Activated CD4-positive, alpha-beta T cell treated with anti-CD3 and anti-CD28 coated beads, Interleukin-2, Interleukin-4, amounts not matched to agents 100 ng/mL and 50 ng/mL, durations not matched to agents 16 hours and 8 hours (primary cell): ENCODE results near the gene PTK6.
A peak's percentile ranks its signal among the peaks of the same experiment; 100 is the strongest.

Experiments used
- DNase-seq: peaks from one replicate; pipeline ENCODE4 v3.0.0-alpha.2; 2020; ENCODE audit warnings: low spot score

PTK6 gene

DNA sequence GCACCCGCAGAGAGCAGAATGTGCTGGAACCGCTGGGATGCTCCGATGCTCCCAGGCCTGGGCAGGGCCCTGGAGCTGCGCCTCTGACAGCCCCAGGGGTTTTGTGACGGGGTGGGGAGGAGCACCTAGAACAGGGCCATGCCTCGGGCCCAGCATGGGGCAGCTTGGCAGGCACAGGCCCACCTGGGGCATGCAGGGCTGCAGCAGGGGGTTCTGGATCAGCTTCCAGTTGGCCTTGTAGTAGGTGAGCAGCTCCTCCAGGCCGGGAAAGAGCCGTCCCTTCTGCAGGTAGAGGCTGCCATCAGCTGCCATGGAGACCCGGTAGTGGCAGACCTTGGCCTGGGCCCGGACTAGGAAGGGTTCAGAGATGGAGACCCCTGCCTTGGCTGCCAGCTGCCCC, 6.0 kb upstream of the PTK6 start:
- no peak for DNase-seq

DNA sequence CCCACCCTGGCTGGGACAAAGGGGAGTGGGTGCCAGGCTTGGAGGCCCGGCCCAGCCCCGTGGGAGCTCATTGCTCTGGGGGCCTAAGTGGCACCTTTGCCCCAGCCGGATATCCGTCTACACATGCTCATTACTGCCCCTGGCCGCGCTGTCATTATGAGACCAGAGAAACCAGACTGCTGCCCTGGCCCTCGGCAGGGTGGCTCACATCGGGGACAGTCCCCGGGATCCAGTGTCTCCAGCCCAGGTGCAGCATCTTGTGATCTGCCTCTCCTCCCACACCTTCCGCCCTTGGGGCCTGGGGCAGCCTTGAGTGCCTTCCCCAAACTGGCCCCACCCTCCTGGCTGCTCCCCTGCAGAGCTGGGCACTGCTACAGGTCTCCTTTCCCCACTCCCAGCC, 5.5 kb upstream of the PTK6 start:
- no peak for DNase-seq

DNA sequence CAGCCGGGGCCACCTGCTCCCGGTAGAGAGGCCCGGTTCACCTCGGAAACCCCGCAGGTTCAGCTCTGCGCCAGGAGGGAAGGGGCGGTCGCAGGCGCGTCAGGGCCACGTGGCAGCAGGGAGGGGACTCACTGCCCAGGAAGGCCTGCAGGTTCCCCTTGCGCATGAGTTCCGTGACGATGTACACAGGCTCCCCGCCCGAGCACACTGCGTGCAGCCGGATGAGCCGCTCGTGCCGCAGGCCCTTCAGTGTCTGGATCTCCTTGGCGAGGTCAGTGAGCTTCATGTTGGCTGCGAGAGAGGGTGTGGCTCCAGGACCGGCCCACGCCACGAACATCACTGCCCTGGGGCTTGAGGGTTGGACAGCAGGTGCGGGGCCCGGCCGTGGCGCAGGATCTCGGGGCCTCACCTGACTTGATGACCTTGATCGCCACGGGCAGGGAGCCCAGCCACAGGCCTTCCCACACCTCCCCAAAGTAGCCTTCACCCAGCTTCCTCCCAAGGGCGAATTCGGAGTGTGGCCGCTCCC, 4.9 kb upstream of the PTK6 start:
- no peak for DNase-seq

DNA sequence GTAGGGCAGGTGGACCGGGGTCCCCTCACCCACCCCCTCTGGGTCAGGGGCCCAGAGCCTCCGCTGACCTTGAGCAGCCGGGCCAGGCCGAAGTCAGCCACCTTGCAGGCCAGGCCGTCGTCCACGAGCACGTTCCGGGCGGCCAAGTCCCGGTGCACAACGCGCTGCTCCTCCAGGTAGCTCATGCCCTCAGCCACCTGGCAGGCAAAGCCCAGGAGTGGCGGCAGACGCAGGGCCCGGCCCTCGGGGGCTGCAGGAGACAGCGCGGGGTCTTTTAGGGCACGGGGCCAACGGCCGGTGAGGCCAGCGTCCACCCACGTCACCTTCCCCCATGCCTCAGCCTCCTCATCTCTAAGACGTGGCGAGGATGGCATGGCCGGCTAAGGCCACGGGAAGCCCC, 4.2 kb upstream of the PTK6 start:
- no peak for DNase-seq

DNA sequence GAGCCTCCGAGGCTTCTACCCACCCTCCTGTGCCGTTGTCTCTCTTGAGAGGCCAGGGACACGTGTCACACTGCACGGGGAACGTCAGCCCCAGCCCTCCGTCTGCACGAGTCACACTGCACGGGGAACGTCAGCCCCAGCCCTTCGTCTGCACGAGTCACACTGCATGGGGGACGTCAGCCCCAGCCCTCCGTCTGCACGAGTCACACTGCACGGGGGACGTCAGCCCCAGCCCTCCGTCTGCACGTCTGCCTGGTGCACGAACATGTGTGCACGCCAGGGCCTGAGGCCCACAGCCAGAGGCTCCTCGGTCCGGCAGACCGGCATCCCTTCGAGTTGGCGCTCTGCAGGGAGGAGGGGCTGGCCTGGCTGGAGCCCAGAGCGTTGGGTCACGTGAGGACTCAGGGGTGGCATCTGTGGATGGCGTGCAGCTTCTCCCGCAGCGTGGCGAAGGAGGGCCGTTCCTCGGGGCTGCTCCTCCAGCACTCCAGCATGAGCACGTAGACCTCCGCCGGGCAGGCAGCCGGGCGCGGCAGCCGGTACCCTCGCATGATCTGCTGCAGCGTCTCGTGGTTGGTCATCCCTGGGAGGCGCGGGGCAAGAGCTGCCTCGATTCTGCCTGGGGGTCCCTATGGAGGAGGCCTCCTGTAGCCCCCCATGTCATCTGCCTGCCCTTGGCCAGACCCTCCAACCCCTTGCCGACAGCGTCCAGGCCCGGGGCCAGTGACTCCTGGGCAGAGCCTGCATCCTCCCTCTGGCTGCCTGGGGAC, 3.4 kb upstream of the PTK6 start:
- no peak for DNase-seq

DNA sequence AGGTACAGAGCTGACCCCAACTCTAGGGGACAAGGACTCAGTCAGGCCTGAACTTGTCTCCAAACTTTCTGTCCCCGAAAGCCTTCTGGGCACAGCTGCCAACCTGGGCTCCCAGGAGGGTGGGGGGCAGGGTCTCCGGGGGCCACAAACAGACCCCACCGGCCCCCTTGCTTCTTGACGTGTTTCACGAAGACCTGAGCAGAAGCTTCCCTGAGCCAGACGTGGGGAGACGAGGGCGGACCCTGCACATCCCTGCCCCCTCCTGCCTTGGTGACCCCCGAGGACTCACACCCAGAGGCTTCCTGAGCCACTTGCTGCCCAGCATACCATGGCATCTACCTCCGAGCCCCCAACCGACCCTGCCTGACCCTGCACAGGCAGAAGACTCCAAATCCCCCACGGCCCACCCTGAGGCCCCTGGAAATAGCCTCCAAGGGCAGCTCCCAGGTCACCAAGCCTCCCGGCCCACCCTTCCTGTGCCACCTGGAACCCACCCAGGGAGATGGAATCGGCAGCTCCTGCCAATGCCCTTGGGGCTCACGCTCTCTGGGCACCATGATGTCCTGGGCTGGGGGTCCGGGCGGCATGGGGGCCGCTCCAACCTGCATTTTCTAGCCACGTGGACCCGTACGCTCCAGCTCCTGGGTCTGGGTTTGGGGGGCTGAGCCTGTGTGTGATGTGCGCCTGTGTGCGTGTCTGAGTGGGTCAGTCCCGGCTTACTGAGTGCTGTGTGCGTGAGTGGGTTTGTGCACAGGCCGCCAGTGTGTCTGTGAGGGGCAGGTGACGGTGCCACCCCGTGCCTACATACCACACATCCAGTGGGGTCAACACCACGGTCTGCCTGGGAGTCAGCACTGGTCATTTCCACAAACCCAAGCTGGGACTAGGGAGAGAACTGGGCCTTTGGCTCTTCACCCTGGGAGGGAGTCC, 2.5 kb upstream of the PTK6 start:
- no peak for DNase-seq

DNA sequence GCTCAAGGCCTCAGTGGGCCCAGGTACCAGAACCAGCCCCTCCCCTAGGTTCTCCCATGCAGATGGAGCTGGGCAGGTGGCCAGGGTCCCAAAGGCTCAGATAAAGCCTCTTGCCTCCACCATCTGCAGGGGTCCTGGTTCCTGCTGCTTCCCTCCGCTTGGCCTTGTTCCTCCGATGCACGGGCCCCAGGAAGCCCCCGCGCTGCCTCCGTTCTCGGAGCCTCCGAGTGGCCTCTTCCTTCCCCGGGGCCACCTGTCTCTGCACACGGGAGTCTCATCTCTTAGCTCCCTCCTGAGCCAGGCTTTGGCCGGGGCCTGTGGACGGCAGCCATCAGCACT, 1.9 kb upstream of the PTK6 start:
- no peak for DNase-seq

DNA sequence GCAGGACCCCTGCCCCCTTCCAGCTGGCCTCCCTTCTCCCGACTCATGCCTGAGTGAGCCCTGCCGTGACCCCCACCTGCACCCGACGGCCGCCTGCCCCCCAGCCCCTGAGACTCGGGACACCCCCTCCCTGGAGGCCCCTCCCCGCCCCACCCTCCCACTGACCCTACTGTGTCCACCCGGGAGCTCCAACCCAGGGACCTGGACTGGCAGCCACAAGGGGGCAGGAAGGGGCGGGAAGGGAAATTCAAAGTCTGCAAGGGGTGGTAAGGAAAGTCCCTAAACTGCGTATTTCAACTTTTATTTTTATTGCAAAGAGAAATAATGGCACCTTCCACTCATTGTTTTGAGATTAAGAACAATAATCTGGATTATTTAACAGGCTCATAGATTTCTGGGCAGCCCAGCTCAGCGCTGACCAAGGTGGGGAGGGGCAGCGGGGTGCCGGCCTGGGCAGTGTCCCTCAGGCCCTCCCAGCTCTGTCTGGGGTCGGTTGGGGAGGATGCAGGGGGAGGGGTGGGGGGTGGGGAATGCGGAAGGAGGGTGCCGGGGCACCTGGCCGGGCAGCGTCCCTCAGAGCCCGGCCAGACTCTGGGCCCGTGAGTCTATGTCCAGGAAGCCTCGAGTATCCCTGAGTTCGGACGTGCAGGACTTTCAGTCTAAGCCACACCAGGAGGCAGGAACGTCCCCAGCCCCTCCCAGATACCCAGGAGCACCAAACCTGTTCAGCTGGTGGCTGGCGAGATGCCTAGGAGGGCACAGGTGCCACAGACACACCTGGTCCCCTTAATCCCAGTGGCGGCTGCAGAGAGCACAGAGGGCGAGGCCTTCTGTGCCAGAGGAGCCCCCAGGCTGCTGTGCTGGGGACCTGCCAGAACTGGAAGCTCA, 1.3 kb upstream of the PTK6 start:
- no peak for DNase-seq

DNA sequence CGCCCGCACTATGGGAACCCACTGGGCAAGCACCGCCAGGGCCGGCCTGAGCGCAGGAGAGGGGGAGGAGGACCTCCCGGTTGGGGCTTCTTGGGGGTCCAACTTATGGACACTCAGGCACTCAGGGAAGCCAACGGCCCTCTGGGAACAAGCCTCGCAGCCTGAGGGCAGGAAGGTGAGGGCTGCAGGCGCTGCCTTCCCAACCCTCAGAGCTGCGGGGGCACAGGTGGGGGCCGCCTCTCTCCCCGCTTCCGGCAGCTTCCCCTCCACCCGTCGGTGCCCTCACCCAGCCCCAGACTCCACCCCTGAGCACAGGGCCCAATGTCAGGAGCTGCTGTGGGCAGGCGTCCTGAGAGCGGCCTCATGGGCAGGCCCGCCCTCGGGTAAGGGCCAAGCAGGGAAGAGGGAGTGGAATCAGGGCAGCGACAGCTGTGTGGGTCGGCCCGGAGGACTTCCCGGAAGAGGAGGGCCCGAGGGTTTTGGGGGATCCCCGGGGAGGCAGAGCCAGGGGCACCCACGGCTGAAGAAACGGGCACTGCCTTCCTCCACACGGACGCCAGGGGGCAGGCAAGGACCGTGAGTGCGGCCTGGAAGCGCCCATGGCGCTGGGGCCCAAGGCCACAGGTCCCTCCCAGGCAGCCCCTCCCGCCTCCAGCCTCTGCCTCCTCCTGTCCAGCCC, 488 bp upstream of the PTK6 start:
- peak; percentile 98 for DNase-seq

DNA sequence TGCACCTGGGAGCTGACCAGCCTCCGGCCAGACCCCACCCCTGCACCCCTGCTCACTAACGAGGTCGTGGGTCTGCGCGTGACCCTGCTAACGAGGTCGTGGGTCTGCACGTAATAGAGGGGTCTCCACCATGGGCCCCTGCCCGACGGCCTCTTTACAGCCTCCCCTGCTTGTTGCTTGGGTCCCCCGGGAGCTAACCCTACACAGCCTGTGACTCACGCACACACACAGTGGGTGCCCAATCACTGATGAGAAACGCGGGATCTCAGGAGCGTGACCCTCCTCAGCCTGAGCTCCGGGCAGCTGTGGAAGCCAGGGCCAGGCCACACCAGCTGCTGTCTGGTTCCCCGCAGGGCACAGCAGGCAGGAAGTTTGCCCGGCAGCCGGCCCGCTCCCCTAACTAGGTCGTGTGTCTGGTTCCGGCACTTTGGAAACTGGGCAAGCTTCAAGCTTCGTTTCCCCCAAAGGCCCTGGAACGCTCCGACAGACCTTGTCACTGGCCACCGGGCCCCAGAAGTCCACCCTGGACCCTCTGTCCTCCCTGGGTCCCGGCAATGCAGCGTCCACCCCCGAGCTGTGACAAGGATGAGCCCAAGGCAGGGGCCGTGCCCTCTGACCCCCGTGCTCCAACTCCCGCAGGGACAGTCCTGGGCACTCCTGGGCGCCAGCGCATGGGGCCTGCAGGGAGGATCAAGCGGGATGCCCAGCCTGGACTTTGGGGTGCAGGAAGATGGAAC, 767 bp downstream of the PTK6 start:
- DNase-seq = no peak

DNA sequence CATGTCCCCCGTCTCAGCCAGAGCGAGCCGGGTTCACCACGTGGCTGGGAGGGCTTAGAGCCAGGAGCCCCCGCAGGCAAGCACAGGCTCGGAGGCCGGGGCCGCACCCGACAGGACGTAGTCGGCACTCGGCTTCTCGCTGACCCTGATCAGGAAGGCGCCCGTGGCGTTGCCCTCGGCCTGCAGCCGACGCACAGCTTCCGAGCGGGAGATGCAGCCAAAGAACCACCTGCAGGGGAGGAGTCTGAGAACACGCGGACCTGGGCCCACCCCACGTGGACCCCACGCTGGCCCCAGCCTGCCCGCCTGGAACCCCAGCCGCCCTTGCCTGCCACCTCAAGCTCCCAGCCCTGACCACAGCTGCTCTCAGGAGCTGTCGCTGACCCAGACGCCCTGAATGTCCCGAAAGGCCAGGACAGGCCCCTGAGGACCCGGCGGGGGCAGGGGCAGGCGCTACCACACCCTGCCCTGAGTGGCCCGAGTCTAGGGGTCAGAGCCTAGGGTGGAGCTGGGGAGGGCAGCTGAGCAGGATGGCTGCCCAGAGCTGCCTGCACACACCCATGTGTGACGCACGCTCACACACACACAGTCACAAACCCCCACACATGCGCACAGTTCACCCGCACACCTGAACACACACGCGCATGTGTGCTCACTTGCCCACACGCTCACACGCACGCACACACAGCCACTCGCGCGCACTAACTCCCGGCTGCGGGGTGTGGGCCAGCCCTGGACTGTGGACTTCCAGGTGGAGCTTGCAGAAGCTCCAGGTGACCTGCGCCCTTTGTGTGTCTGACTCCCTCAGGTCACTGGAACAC, 2.1 kb downstream of the PTK6 start:
- no peak for DNase-seq

DNA sequence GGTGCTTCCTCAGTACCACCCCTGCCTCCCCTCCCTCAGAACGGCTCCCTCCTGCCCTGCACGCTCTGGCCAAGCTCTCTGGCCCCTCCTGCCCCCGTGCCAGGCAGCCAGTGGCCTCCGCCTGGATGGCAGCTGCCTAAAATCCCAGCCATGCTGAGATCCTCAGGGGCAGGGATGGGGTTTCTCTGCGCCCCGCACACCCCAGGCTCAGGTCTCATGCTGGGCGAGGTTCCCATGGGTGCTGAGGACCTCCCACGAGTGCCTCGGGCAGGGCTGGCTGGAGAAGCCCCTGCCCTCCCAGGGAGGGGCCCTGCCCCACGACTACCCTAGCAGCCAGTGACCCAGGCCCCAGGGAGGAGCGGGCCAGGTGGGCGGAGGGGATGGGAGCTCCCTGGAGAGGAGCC, 2.7 kb downstream of the PTK6 start:
- no peak for DNase-seq

DNA sequence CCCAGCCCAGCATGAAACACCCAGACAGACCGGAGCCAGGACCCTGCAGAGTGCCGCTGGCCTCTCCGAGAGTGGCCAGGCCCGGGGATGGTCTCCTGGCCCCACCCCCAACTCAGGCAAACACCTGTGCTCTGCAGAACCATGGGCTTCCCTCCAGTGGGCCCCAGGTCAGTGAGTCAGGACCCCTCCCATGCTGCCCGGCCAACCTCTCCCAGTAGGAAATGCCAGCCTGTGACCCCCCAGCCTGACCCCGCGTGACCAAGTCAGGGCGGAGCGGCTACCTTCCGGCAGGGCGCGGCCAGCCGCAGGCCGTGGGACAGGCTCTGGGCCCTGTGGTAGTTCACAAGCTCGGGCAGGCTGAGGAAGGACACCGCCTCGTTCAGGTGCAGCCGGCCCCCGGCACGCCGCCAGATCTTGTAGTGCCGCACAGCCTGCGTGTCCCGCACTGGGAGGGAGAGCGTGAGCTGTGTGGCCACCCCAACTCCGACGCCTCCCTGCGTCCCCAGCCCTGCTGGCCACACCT, 3.2 kb downstream of the PTK6 start:
- no peak for DNase-seq

DNA sequence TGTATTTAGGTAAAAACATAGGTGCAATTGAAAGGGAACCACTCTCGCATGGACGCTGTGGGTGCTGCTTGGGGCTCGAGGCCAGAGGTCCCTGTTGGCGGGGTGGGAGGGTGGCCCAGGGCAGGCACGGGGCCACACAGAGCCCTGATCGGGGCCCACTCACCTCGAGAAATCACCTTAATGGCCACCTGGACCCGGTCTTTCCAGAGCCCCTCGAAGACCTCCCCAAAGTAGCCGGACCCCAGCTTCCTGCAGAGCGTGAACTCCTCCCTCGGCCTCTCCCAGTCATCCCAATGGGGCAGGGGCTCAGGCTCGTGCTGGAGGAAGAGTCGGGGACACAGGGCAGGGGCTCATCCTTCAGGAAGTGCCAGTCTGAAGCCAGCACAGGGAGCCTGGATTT, 3.8 kb downstream of the PTK6 start:
- no peak for DNase-seq

DNA sequence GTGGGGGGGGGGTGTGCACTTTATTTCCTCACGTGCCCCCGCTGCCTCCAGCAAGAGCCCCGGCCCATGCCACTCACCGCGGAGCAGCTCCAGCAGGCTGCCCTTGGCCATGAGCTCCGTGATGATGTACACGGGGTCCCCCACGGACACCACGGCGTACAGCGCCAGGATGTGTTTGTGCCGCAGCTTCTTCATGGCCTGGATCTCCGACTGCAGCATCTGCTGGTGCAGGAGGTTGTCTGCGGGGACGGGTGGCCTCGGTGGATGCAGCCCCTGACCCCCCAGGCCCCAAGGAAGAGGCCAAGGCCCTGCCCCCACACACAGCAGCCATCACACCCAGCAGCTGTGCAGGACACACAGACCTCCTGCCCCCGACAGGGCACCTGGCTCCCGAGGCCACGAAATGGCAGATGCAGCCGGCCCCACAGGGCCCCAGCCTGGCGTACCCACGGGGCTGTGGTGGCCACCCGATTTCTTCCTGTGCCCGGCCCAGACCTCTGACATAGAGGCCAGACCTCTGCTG, 4.7 kb downstream of the PTK6 start:
- DNase-seq = no peak

DNA sequence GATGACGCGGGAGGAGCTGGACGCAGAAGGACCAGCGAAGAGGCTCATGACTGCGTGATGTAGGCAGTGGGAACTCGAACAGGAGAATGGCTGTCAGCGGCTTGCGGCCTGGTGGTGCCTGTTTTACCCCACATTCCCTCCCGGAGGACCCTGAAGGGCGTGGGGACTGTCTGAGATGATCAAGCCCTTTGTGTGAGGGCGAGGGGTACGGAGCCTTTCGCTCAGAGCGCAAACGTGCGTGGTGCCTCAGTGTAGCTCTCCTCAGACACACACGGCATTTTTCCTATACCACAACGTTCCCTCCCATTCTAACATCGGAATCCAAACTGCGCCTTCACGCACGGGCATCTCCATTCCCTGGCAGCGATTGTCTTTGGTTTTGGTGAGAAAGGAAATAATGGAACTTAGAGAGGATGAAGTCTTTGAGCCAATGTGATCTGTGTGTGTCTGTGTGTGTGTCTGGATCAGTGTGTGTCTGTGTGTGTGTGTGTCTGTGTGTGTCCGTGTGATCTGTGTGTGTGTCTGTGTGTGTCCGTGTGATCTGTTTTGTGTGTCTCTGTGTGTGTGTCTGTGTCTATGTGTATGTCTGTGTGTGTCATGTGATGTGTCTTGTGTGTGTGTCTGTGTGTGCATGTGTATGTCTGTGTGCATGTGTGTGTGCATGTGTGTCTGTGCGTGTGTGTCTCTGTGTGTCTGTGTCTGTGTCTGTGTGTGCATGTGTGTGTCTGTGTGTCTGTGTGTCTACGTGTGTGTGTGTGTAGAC, 5.3 kb downstream of the PTK6 start:
- DNase-seq = no peak

DNA sequence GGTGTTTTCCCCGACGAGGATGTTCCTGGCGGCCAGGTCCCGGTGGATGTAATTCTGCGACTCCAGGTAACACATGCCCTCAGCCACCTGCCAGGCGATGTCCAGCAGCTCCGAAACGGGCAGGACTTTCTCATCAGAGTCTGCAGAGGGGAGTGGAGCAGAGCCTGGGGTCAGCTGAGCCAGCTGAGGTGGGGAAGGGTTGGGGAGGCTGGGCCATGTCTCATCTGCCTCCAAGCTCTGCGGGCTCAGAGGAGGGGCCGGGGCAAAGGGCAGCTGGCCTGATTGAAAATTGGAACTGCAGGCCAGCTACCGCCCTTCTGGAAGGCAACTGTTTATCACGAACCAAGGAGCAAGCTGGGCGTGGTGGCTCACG, 6.4 kb downstream of the PTK6 start:
- no peak for DNase-seq

DNA sequence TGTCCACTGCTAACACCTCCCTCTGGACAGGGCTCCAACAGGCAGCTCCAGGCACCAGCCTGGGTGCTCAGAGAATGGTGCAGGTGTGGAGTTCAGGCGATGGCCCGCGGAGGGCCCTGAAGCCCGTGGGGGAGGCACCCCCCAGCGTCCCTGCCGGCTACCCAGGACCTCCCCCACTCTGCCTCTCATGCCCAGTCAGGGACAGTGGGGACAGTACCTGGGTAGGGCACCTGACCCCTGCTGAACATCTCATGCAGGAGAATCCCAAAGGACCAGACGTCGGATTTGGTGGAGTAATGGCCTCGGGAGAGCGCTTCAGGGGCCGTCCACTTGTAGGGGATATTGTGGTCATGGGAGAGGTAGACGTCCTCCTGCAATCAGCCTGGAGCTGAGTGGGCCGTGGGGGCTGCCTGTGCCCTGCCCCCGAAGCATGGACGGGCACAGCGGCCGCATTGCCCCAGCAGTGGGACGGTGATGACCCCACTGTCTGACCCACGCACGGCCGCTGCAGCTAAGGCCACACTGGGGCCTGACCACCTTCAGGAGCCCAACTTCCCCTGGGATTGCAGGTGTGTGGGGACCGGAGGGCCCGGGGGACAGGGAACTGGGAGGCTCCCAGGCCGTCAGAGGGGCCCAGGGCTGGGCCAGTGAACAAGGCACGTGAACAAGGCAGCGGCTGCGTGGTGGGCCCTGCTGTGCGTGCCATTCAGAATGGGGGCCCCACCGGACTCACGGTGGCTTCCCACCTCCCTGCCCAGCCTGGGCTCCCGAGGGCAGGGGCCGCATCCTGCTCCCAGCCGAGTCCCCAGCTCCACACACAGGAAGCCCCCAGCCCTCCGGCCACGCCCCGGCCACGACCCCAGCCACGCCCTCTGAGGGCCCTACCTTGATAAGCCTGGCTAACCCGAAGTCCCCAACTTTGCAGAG, 7.1 kb downstream of the PTK6 start:
- no peak for DNase-seq
